HepG2 (cell line): Measurements from ENCODE around the gene OR52K1. TPM values are rescaled to one million over a fixed set of nuclear protein-coding genes. Genes with fewer than 3 reads are reported as not detected.

Source experiments
- ATAC-seq: fragments of 200-7000 bp; cut with Tn5 transposase; 3 replicates; pipeline ENCODE4 v1.9.1; 2020; ENCODE audit warnings: mild to moderate bottlenecking, moderate library complexity
- BruUV-seq: library from RNA; stranded (reverse); fragments of 400-500 nt; replicated peaks from 2 replicates; lab custom pipeline; 2021; lab: Mats Ljungman, UMichigan
- CTCF ChIA-PET: fragments of 300-600 bp; formaldehyde crosslinking; extraction: SDS; loops from one replicate; lab custom pipeline; 2021; ENCODE audit warnings: low total read pairs, inconsistent platforms, low intra/inter-chr PET ratio; lab: Yijun Ruan, JAX
- POLR2A ChIA-PET: fragments of 350-600 bp; sonication (Branson Sonifier 250); formaldehyde crosslinking; loops from one replicate; lab custom pipeline; 2020; ENCODE audit warnings: antibody characterized with exemption, inconsistent platforms; lab: Yijun Ruan, JAX
- DNase-seq: peaks from one replicate; pipeline ENCODE4 v3.0.0-alpha.2; 2015; ENCODE audit warnings: low spot score
- FAIRE-seq: peaks from 3 replicates; lab custom pipeline; 2011; peaks lifted over from hg19 to GRCh38; lab: Jason Lieb, UNC
- H2AFZ ChIP-seq: one replicate; pipeline ENCODE4 v1.6.1; 2011; ENCODE audit warnings: low read length, inconsistent platforms
- H3K27ac ChIP-seq: fragments of 300-600 bp; 3 replicates; pipeline ENCODE4 v1.8.0; 2011; ENCODE audit warnings: mixed run types, mild to moderate bottlenecking, mixed read lengths, low read length, inconsistent platforms; ENCODE audit not compliant: insufficient read depth; ENCODE audit errors: extremely low read length
- H3K27me3 ChIP-seq, 2 experiments: fragments of 200-600 bp in 1 of 2; 2 replicates in 1 of 2; 3 replicates in 1 of 2; pipeline versions ENCODE4 v1.6.0 to v1.8.0; 2011; ENCODE audit warnings: low read length in 2 of 2, mild to moderate bottlenecking in 2 of 2, moderate library complexity in 2 of 2, inconsistent platforms in 1 of 2; ENCODE audit not compliant: insufficient read depth in 2 of 2, control insufficient read depth in 1 of 2
- H3K36me3 ChIP-seq, 2 experiments: fragments of 200-600 bp in 1 of 2; replicated peaks in 1 of 2; 2 replicates in 1 of 2; 3 replicates in 1 of 2; pipeline versions ENCODE4 v1.5.1 to v1.8.0; 2011; ENCODE audit warnings: low read length in 2 of 2, inconsistent platforms in 1 of 2; ENCODE audit not compliant: insufficient read depth in 2 of 2, control insufficient read depth in 1 of 2
- H3K4me1 ChIP-seq: 2 replicates; pipeline ENCODE4 v1.5.1; 2012; ENCODE audit warnings: low read length, inconsistent platforms; ENCODE audit not compliant: insufficient read depth
- H3K4me2 ChIP-seq: 2 replicates; pipeline ENCODE4 v1.6.0; 2011; ENCODE audit warnings: low read depth, low read length, inconsistent platforms
- H3K4me3 ChIP-seq, 3 experiments: fragments of 200-600 bp in 1 of 3; sonication (generic), shearing (Covaris generic) in 1 of 3; replicated peaks in 1 of 3; 2 replicates each; pipeline ENCODE4 v1.5.1; 2011 to 2016; ENCODE audit warnings: low read length in 3 of 3, inconsistent platforms in 2 of 3, low read depth in 2 of 3, mild to moderate bottlenecking in 2 of 3, control low read depth in 1 of 3, mixed read lengths in 1 of 3; ENCODE audit not compliant: insufficient read depth in 1 of 3
- H3K79me2 ChIP-seq: one replicate; pipeline ENCODE4 v1.6.1; 2011; ENCODE audit warnings: low read length, inconsistent platforms; ENCODE audit not compliant: insufficient read depth
- H3K9ac ChIP-seq: 2 replicates; pipeline ENCODE4 v1.6.0; 2011; ENCODE audit warnings: mild to moderate bottlenecking, low read depth, low read length, inconsistent platforms; ENCODE audit not compliant: insufficient read depth
- H3K9me3 ChIP-seq: 2 replicates; pipeline ENCODE4 v1.5.1; 2012; ENCODE audit warnings: mild to moderate bottlenecking, low read length
- H4K20me1 ChIP-seq: 2 replicates; pipeline ENCODE4 v1.6.0; 2011; ENCODE audit warnings: inconsistent platforms, mild to moderate bottlenecking, low read length, moderate library complexity; ENCODE audit not compliant: insufficient read depth
- BRD4 ChIP-seq: sonication (generic); formaldehyde crosslinking; IDR thresholded peaks from 2 replicates; pipeline ENCODE4 v1.4.0; 2020; ENCODE audit warnings: missing genetic modification reagents
- FOXP1 ChIP-seq, 2 experiments: fragments of 450-650 bp in 1 of 2; IDR thresholded peaks; 2 replicates each; pipeline ENCODE4 v1.6.1; 2017 to 2018; ENCODE audit warnings: antibody characterized with exemption in 1 of 2
- FOXP4 ChIP-seq: sonication (generic); formaldehyde crosslinking; IDR thresholded peaks from 2 replicates; pipeline ENCODE4 v1.4.0; 2020; ENCODE audit warnings: missing genetic modification reagents
- GPN1 ChIP-seq: sonication (generic); formaldehyde crosslinking; IDR thresholded peaks from 2 replicates; pipeline ENCODE4 v1.5.1; 2020; ENCODE audit warnings: missing genetic modification reagents, borderline replicate concordance
- HNRNPLL ChIP-seq: fragments of 200-400 bp; formaldehyde crosslinking; IDR thresholded peaks from 2 replicates; pipeline ENCODE4 v1.6.1; 2017; ENCODE audit warnings: mild to moderate bottlenecking, low read depth, low read length; ENCODE audit not compliant: poor library complexity, severe bottlenecking
- ISX ChIP-seq: sonication (generic); formaldehyde crosslinking; conservative IDR thresholded peaks from 2 replicates; pipeline ENCODE4 v1.5.0; 2020; ENCODE audit warnings: missing genetic modification reagents
- KMT2A ChIP-seq: sonication (generic); formaldehyde crosslinking; IDR thresholded peaks from 2 replicates; pipeline ENCODE4 v1.4.0; 2020; ENCODE audit warnings: missing genetic modification reagents
- MATR3 ChIP-seq: sonication (generic); formaldehyde crosslinking; IDR thresholded peaks from 2 replicates; pipeline ENCODE4 v1.4.0; 2020; ENCODE audit warnings: missing genetic modification reagents
- NCOA1 ChIP-seq: sonication (generic); formaldehyde crosslinking; IDR thresholded peaks from 2 replicates; pipeline ENCODE4 v1.9.0; 2021; ENCODE audit warnings: missing genetic modification reagents
- POLR2G ChIP-seq: fragments of 200-400 bp; formaldehyde crosslinking; IDR thresholded peaks from 2 replicates; pipeline ENCODE4 v1.6.1; 2018; ENCODE audit warnings: mild to moderate bottlenecking, low read depth, low read length, moderate library complexity
- ZNF484 ChIP-seq: sonication (generic); formaldehyde crosslinking; IDR thresholded peaks from 2 replicates; pipeline ENCODE4 v1.5.1; 2020; ENCODE audit warnings: mild to moderate bottlenecking, low read depth, missing genetic modification reagents, borderline replicate concordance
- ZNF564 ChIP-seq: sonication (generic); formaldehyde crosslinking; IDR thresholded peaks from 2 replicates; pipeline ENCODE4 v1.8.1; 2023; ENCODE audit warnings: mild to moderate bottlenecking, missing genetic modification reagents
- ZNF672 ChIP-seq: sonication (generic); formaldehyde crosslinking; IDR thresholded peaks from 2 replicates; pipeline ENCODE4 v1.8.1; 2022; ENCODE audit warnings: missing genetic modification reagents
- ZNF740 ChIP-seq: sonication (generic); formaldehyde crosslinking; IDR thresholded peaks from 2 replicates; pipeline ENCODE4 v1.4.0; 2020; ENCODE audit warnings: missing genetic modification reagents
- WGBS: methylation state at CpG from one replicate; pipeline ENCODE4 v1.1.6; 2017; ENCODE audit warnings: low lambda C conversion rate; 5-methylcytosine and 5-hydroxymethylcytosine counted together
- in situ Hi-C: cut with HindIII; loops from 2 replicates; pipeline ENCODE4 v1.10.0; 2017; ENCODE audit warnings: low pct_unique_long_range_greater_than_20kb; ENCODE audit not compliant: extremely low pct_ligation_motif_present
- intact Hi-C: fragments of 100-400 bp; cut with micrococcal nuclease; formaldehyde crosslinking; loops from one replicate; pipeline ENCODE4 v1.10.0; 2022; ENCODE audit not compliant: unreplicated experiment
- polyA plus RNA-seq, 8 experiments: library from polyadenylated mRNA; depleted of rRNA in 3 of 8; stranded (reverse) in 7 of 8; unstranded in 1 of 8; fragments of >200 nt; fragmentation: Illumina TruSeq in 4 of 8; extraction: Trizol in 4 of 8; gene quantifications; 2 replicates each; pipeline versions ENCODE4 v1.2.1 to v1.2.3, GENCODE V29; 2011 to 2016; ENCODE audit warnings: low read depth in 4 of 8, missing spikeins in 1 of 8, mixed read lengths in 1 of 8; ENCODE audit not compliant: insufficient read depth in 1 of 8
- total RNA-seq, 5 experiments: library from RNA; depleted of rRNA; stranded (reverse); fragments of >200 nt; fragmentation: Illumina TruSeq; extraction: Trizol; gene quantifications; 2 replicates each; pipeline ENCODE4 v1.2.3, GENCODE V29; 2016; ENCODE audit warnings: low read depth in 1 of 5
- TF ChIP-seq, protein P1 (sequence below): sonication (generic); formaldehyde crosslinking; IDR thresholded peaks from 2 replicates; pipeline ENCODE4 v1.4.0; 2020; ENCODE audit warnings: low read depth, mild to moderate bottlenecking, missing genetic modification reagents
- TF ChIP-seq, protein P2 (sequence below): sonication (generic); formaldehyde crosslinking; IDR thresholded peaks from 2 replicates; pipeline ENCODE4 v1.4.0; 2020; ENCODE audit warnings: missing genetic modification reagents

Gene OR52K1
- total and polyA plus RNA-seq, 2 of the 13 experiments (the other 11 are each of a cell fraction or from before 2014, with no cell fraction given) = not detected

DNA sequence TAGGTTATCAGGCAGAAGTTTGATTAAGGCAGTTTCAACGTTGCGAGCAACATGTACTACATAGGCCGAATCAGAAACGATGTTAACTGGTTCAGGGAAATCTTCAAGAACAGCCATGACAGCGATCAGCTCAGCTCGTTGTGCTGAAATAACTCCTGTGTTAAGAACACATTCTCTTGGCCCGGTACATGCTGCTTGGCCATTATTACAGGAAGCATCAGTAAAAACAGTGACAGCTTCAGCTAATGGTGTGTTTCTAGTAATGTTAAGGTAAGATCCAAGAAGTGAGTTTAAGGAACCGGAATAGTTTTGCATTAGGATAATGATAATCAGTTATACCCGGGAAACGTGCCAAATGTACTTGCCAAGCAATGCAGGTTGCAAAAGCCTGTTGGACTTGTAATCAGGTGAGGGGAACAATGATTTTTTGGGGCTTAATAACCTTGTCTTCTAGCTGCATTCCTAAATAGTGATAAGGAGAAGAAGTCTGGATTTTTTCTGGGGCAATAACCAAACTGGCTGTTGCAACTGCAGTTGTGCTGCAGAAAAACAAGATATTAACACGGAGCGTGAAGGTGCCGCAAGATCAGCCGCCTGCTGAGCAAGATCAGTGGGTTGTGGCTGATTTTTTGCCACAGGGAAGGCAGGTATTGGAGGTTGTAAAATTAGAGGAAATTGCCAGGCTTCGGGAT lies 14.3 kb downstream of the OR52K1 start (continued):
- TF ChIP-seq ZNF740 (CRISPR knock-in tag) (no peak), HNRNPLL (no peak)
- TF ChIP-seq, protein P1, sequence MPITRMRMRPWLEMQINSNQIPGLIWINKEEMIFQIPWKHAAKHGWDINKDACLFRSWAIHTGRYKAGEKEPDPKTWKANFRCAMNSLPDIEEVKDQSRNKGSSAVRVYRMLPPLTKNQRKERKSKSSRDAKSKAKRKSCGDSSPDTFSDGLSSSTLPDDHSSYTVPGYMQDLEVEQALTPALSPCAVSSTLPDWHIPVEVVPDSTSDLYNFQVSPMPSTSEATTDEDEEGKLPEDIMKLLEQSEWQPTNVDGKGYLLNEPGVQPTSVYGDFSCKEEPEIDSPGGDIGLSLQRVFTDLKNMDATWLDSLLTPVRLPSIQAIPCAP = no peak

DNA sequence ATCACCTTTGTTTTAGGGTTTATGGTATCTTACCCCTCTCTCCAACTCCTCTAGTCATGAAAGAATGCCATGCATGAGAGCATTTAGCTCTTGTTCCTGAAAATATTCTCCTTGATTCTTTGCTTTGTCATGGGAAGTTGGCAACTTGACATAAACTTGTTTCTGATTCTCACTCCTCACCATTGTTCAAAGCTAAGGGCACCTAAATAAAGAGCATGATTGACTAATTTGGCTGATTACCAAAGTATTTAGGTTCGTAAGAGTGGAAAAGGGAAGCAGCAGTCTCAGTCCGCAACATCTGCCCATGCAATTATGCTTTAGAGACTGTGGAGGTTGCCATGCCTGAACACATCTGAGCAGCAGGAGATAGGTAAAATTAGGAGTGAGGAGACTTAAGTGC lies 26.4 kb downstream of the OR52K1 start:
- Histone ChIP-seq H3K27ac (no peak overlapping the region), H3K4me2 (no peak overlapping the region), H2AFZ (no peak overlapping the region), H3K9me3 (no peaks in the 10 kb centered on the region), H3K79me2 (no peaks in the 10 kb centered on the region), H3K36me3 (no peaks in the 10 kb centered on the region), H3K9ac (no peak overlapping the region), H3K4me3 (no peak overlapping the region), H4K20me1 (no peaks in the 10 kb centered on the region), H3K27me3 (no peaks in the 10 kb centered on the region), H3K4me1 (no peaks in the 10 kb centered on the region)
- POLR2A ChIA-PET = no interaction called here
- CTCF ChIA-PET = no interaction called here
- in situ Hi-C loops (no loop called here), intact Hi-C loops (no loop called here)
- 59% methylated on average over 2 of the region's 2 CpGs for WGBS
- no peak for TF ChIP-seq ISX
- no peak for TF ChIP-seq FOXP4 (CRISPR knock-in tag)
- TF ChIP-seq GPN1 (CRISPR knock-in tag) = no peak
- TF ChIP-seq POLR2G = no peak
- TF ChIP-seq ZNF484 = no peak
- no peak for TF ChIP-seq NCOA1 (CRISPR knock-in tag)
- TF ChIP-seq BRD4 (CRISPR knock-in tag) = no peak
- no peak for TF ChIP-seq ZNF672
- TF ChIP-seq MATR3 (CRISPR knock-in tag) = no peak
- no peak for TF ChIP-seq FOXP1 (IDR thresholded peaks at IDR 0.05)
- TF ChIP-seq FOXP1 (CRISPR knock-in tag; IDR thresholded peaks at IDR 0.05) = no peak
- TF ChIP-seq, protein P2, sequence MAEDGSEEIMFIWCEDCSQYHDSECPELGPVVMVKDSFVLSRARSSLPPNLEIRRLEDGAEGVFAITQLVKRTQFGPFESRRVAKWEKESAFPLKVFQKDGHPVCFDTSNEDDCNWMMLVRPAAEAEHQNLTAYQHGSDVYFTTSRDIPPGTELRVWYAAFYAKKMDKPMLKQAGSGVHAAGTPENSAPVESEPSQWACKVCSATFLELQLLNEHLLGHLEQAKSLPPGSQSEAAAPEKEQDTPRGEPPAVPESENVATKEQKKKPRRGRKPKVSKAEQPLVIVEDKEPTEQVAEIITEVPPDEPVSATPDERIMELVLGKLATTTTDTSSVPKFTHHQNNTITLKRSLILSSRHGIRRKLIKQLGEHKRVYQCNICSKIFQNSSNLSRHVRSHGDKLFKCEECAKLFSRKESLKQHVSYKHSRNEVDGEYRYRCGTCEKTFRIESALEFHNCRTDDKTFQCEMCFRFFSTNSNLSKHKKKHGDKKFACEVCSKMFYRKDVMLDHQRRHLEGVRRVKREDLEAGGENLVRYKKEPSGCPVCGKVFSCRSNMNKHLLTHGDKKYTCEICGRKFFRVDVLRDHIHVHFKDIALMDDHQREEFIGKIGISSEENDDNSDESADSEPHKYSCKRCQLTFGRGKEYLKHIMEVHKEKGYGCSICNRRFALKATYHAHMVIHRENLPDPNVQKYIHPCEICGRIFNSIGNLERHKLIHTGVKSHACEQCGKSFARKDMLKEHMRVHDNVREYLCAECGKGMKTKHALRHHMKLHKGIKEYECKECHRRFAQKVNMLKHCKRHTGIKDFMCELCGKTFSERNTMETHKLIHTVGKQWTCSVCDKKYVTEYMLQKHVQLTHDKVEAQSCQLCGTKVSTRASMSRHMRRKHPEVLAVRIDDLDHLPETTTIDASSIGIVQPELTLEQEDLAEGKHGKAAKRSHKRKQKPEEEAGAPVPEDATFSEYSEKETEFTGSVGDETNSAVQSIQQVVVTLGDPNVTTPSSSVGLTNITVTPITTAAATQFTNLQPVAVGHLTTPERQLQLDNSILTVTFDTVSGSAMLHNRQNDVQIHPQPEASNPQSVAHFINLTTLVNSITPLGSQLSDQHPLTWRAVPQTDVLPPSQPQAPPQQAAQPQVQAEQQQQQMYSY = no peak
- no peak for TF ChIP-seq ZNF564 (CRISPR knock-in tag)
- no peak for TF ChIP-seq KMT2A
- ATAC-seq = no peak
- FAIRE-seq = no peak
- DNase-seq = no peak
- BruUV-seq = no TSS peak
